ENCODE measurements around the gene WDR70. TPM values are rescaled to one million over a fixed set of nuclear protein-coding genes. Genes with fewer than 3 reads are reported as not detected.
A peak's percentile ranks its signal among the peaks of the same experiment; 100 is the strongest.

The WDR70 gene
- total and polyA plus RNA-seq, 10 of the 15 experiments (the other 5 are each of a cell fraction or from before 2014, with no cell fraction given) = 10.9 to 33.6 (median 29.1) TPM

DNA sequence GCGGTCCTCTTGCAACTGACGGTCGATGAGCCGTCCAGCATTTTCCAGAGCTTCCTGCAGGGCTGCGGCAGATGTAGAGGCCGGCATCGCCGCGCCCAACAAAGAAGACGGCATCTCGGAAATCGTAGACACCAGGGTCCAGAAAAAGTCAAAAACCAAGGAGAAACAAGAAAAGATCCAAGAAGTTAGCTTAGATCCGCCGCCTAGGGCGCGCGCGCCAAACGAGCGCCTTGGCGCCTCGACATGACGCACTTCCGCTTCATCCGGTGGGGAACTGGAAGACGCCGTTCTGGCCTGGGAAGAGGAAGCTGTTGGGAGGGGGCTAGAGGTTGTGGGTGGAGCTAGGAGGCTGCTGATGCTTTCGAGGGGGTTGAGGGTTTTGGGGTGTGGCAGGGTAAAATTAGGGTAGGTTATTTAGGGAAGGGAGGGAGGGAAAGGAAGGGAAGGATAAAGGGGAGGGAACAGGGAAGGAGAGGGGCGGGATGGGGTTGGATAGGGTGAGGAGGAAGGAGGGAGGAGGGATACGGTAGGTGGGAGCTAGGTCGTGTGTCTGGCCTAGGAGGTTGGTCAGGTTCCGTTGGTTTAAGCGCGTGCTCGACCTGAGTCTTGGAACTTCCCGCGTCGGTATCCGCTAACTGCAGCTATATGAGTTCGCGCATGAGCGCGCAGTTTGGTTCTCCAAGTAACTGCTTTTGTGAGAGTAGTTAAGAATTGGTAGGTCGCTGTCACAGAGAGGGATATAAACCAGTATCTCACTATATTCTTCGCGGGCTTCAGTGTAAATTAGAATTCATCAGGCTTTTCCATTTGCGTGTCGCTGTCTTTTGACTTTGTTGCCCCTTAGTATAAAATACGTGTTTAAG is 8.0 kb upstream of the WDR70 start, which contains the start of gene NUP155 (continued):
- peak; percentile 70 for TF ChIP-seq E4F1 (IDR thresholded peaks at IDR 0.05; ENCODE audit: borderline replicate concordance, partially characterized antibody)
- no peak for TF ChIP-seq NFXL1 (IDR thresholded peaks at IDR 0.05; ENCODE audit: borderline replicate concordance)
- TF ChIP-seq YY1 (IDR thresholded peaks at IDR 0.05; ENCODE audit: low read depth, low read length) = peak; percentile 51
- peak; percentile 67; the same call in 1 of the 2 replicates for TF ChIP-seq SMAD5 (IDR thresholded peaks at IDR 0.05; ENCODE audit: low read depth)
- TF ChIP-seq SMAD1 (IDR thresholded peaks at IDR 0.05; ENCODE audit: low read depth, partially characterized antibody) = peak; percentile 91
- peak; percentile 87 for TF ChIP-seq IKZF1 (conservative IDR thresholded peaks at IDR 0.05)
- peak; percentile 34 for TF ChIP-seq RELA (IDR thresholded peaks at IDR 0.05; ENCODE audit: borderline replicate concordance, partially characterized antibody)
- no peak for TF ChIP-seq NR2F1 (conservative IDR thresholded peaks at IDR 0.05)
- TF ChIP-seq STAT3 (IDR thresholded peaks at IDR 0.05; ENCODE audit: low read depth, low read length) = no peak
- TF ChIP-seq TCF7 (IDR thresholded peaks at IDR 0.05; ENCODE audit: borderline replicate concordance) = no peak
- no peak for TF ChIP-seq CBX3 (IDR thresholded peaks at IDR 0.05; ENCODE audit: borderline replicate concordance, low read depth)
- peak; percentile 44; the same call in 1 of the 2 replicates for TF ChIP-seq NFIC (IDR thresholded peaks at IDR 0.05; ENCODE audit: low read depth, low read length)
- TF ChIP-seq BHLHE40 (IDR thresholded peaks at IDR 0.05; ENCODE audit: borderline replicate concordance in 1 of 2, low read depth in 2 of 2, low read length in 1 of 2) = peak; percentile 34 to 71; a peak in 3 of 4 replicates
- TF ChIP-seq WRNIP1 (IDR thresholded peaks at IDR 0.05; ENCODE audit: borderline replicate concordance, low read depth, low read length) = no peak
- TF ChIP-seq CHD1 (IDR thresholded peaks at IDR 0.05; ENCODE audit: low read depth, low read length) = no peak; the same call in 1 of the 2 replicates
- 0 out of 2 replicates have a peak, but pooled peaks have one; percentile 45 for TF ChIP-seq IRF4 (IDR thresholded peaks at IDR 0.05; ENCODE audit: low read depth, low read length)
- TF ChIP-seq USF2 (IDR thresholded peaks at IDR 0.05; ENCODE audit: borderline replicate concordance, low read depth, low read length) = no peak
- TF ChIP-seq GABPA (IDR thresholded peaks at IDR 0.05; ENCODE audit: low read depth) = peak; percentile 95
- TF ChIP-seq KDM1A (IDR thresholded peaks at IDR 0.05; ENCODE audit: borderline replicate concordance) = no peak
- peak; percentile 55; the same call in 1 of the 3 replicates for TF ChIP-seq POU2F2 (IDR thresholded peaks at IDR 0.05; ENCODE audit: borderline replicate concordance, low read depth, low read length)
- TF ChIP-seq RFX5 (IDR thresholded peaks at IDR 0.05; ENCODE audit: low read depth, low read length) = 0 out of 2 replicates have a peak, but pooled peaks have one; percentile 19
- peak in 1 of 2 experiments; percentile 84; a peak in 1 of 4 replicates for TF ChIP-seq ETV6 (conservative IDR thresholded peaks at IDR 0.05 in 1 of 2, IDR thresholded peaks at IDR 0.05 in 1 of 2; ENCODE audit: borderline replicate concordance in 1 of 2, low read depth in 1 of 2)
- peak; percentile 45 for TF ChIP-seq KLF5 (IDR thresholded peaks at IDR 0.05; ENCODE audit: partially characterized antibody)
- TF ChIP-seq TARDBP (IDR thresholded peaks at IDR 0.05; ENCODE audit: borderline replicate concordance) = peak; percentile 58; the same call in 1 of the 2 replicates
- TF ChIP-seq RAD21 (IDR thresholded peaks at IDR 0.05; ENCODE audit: insufficient read depth, low read depth, low read length) = no peak
- no peak for TF ChIP-seq STAT1 (conservative IDR thresholded peaks at IDR 0.05)
- no peak; the same call in 1 of the 2 replicates for TF ChIP-seq LARP7 (IDR thresholded peaks at IDR 0.05)
- no peak for TF ChIP-seq KAT2A (conservative IDR thresholded peaks at IDR 0.05; ENCODE audit: control insufficient read depth, low read depth, low read length)
- TF ChIP-seq NR2C2 (IDR thresholded peaks at IDR 0.05; ENCODE audit: borderline replicate concordance, control insufficient read depth, insufficient read length, low read depth) = no peak

Measured in GM12878 (cell line).